ENCODE data around the gene BCKDHB. TPM values are rescaled to one million over a fixed set of nuclear protein-coding genes. Genes with fewer than 3 reads are reported as not detected.

The BCKDHB gene
- 12.6 and 17.2 TPM in 2 replicates for total RNA-seq

GRCh38 chr6:80106418-80107235 is at the start of gene BCKDHB:
TSS of gene BCKDHB (plus strand) at chr6:80106671. CDS start at chr6:80106694, 23 bp downstream.

Other genes with a start within 250 kb of the BCKDHB start
- 5.6 and 8.7 TPM in 2 replicates for gene ELOVL4, start 159.1 kb upstream of the BCKDHB start, total RNA-seq
- 2.0 and 38.5 TPM in 2 replicates for gene TTK, start 102.0 kb upstream of the BCKDHB start, total RNA-seq